Effector memory CD4-positive, alpha-beta T cell (primary cell): ENCODE data around the gene KCNT1.

Experiments used
- DNase-seq, 3 donors: peaks; one replicate each; pipeline ENCODE4 v3.0.0-alpha.2; 2020
- H3K27ac ChIP-seq: 2 replicates; pipeline ENCODE4 v1.7.0; 2013; ENCODE audit warnings: mild to moderate bottlenecking, low read length, moderate library complexity; ENCODE audit not compliant: insufficient read depth, poor library complexity, severe bottlenecking
- H3K27me3 ChIP-seq: replicated peaks from 2 replicates; pipeline ENCODE4 v1.7.0; 2013; ENCODE audit warnings: mild to moderate bottlenecking, low read length; ENCODE audit not compliant: insufficient read depth, control insufficient read depth, poor library complexity, severe bottlenecking
- H3K36me3 ChIP-seq: 2 replicates; pipeline ENCODE4 v1.7.0; 2013; ENCODE audit warnings: mild to moderate bottlenecking, low read length, moderate library complexity; ENCODE audit not compliant: control insufficient read depth, insufficient read depth
- H3K4me1 ChIP-seq: 2 replicates; pipeline ENCODE4 v1.7.0; 2013; ENCODE audit warnings: low read length, mild to moderate bottlenecking; ENCODE audit not compliant: control insufficient read depth, insufficient read depth, poor library complexity, severe bottlenecking
- H3K4me3 ChIP-seq: 2 replicates; pipeline ENCODE4 v1.7.0; 2013; ENCODE audit warnings: low read length, low read depth, mild to moderate bottlenecking; ENCODE audit not compliant: insufficient read depth, poor library complexity, severe bottlenecking
- H3K9me3 ChIP-seq: 2 replicates; pipeline ENCODE4 v1.7.0; 2013; ENCODE audit warnings: mild to moderate bottlenecking, low read length, moderate library complexity; ENCODE audit not compliant: control insufficient read depth

The KCNT1 gene

DNA sequence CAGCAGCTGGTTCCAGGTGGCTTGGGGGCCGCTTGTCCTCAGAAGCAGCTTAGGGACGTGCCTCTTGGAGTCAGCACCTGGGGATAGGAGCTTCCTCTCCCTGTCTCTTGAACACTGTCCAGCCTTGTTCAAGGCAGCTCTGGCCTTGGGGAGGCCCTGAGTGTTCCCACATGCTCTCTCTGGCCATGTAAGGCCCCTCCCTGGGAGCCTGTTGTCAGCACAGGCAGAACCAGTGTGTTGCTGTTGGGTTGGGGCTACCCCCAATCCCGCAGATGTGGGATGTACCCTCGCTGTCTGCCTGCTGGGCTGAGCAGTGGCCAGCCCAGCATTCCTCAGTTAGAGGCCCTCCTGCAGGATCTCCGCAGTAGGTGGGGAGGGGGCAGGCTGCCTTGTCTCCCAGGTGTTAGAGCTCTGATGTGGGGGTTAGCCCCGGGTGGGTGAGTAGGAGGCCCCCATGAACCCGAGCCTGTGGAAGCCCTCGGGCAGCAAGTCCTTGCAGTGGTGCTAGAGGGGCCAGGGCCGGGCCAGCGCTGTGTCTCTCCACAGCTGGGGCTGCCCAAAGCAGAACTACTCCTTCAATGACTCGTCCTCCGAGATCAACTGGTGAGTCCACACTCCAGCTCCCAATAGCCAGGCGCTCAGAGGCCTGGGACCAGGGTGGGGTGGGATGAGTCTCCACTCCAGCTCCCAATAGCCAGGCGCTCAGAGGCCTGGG, 51.6 kb downstream of the KCNT1 start:
- Histone ChIP-seq H3K36me3 (no peaks in the 10 kb centered on the region), H3K27ac (no peak overlapping the region), H3K4me1 (no peaks in the 10 kb centered on the region), H3K27me3 (no peaks in the 10 kb centered on the region), H3K9me3 (no peaks in the 10 kb centered on the region), H3K4me3 (no peak overlapping the region)
- no peak for DNase-seq

GRCh38 chr9:135756576-135756975, 54.6 kb downstream of the KCNT1 start:
- Histone ChIP-seq H3K4me1 (no peaks in the 10 kb centered on the region), H3K36me3 (no peaks in the 10 kb centered on the region), H3K27me3 (no peaks in the 10 kb centered on the region)

GRCh38 chr9:135757356-135757755, 55.4 kb downstream of the KCNT1 start:
- Histone ChIP-seq H3K27me3 (no peaks in the 10 kb centered on the region), H3K9me3 (no peaks in the 10 kb centered on the region), H3K4me1 (no peaks in the 10 kb centered on the region), H3K4me3 (no peak overlapping the region), H3K27ac (no peak overlapping the region), H3K36me3 (no peaks in the 10 kb centered on the region)
- no peak for DNase-seq

More at GRCh38 chr9:135756576-135756975, 54.6 kb downstream of the KCNT1 start:
- H3K4me3 ChIP-seq = no peak overlapping the region
- H3K27ac ChIP-seq = no peak overlapping the region
- no peaks in the 10 kb centered on the region for H3K9me3 ChIP-seq
- DNase-seq = no peak

DNA sequence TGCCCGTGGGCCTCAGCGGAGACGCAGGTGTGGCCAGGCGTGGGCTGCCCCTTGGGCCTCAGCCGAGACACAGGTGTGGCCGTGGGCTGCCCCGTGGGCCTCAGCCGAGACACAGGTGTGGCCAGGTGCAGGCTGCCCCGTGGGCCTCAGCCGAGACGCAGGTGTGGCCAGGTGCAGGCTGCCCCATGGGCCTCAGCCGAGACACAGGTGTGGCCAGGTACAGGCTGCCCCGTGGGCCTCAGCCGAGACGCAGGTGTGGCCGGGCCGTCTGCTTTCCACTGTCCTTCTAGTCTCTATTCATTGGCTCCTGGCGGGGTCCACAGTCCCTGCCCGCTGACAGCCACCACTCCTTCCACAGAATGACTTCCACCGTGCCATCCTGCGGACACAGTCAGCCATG, 56.1 kb downstream of the KCNT1 start:
- H3K4me1 ChIP-seq = no peaks in the 10 kb centered on the region
- no peaks in the 10 kb centered on the region for H3K27me3 ChIP-seq
- no peak overlapping the region for H3K4me3 ChIP-seq

GRCh38 chr9:135758870-135759269, 56.9 kb downstream of the KCNT1 start:
- no peaks in the 10 kb centered on the region for H3K4me1 ChIP-seq
- no peak overlapping the region for H3K4me3 ChIP-seq
- no peak overlapping the region for H3K27ac ChIP-seq
- no peak for DNase-seq
- H3K36me3 ChIP-seq = no peaks in the 10 kb centered on the region
- no peaks in the 10 kb centered on the region for H3K27me3 ChIP-seq
- no peaks in the 10 kb centered on the region for H3K9me3 ChIP-seq

More for the DNA sequence above, 56.1 kb downstream of the KCNT1 start:
- DNase-seq = no peak
- H3K36me3 ChIP-seq = no peaks in the 10 kb centered on the region
- no peaks in the 10 kb centered on the region for H3K9me3 ChIP-seq
- H3K27ac ChIP-seq = no peak overlapping the region

DNA sequence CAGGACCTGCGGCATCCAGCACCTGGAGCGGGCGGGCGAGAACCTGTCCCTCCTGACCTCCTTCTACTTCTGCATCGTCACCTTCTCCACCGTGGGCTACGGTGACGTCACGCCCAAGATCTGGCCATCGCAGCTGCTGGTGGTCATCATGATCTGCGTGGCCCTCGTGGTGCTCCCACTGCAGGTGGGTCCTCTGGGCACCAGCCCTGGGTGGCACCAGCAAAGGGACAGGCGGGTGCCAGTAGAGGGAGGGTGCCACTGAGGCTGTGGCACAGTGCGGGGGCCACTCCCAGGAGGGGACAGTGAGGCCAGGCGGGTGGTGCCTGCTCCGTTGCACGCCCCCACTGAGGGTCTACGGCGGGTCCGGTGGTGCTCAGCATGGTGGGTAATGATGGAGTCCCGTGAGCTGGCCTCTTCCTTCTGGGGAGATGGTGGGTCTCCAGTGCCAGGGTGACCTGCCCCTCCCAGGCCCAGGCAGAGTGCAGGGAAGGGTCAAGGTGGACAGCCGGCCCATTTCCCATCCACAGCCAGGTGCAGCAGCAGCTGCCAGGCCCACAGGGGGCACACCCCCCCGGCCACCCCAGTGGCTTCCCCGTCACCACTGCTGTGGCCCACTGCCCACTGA, 57.8 kb downstream of the KCNT1 start:
- Histone ChIP-seq H3K36me3 (no peaks in the 10 kb centered on the region), H3K27ac (no peak overlapping the region), H3K4me1 (no peaks in the 10 kb centered on the region), H3K9me3 (no peaks in the 10 kb centered on the region), H3K4me3 (no peak overlapping the region), H3K27me3 (no peaks in the 10 kb centered on the region)
- no peak for DNase-seq

GRCh38 chr9:135760465-135760864, 58.5 kb downstream of the KCNT1 start:
- Histone ChIP-seq H3K4me1 (no peaks in the 10 kb centered on the region), H3K36me3 (no peaks in the 10 kb centered on the region), H3K4me3 (no peak overlapping the region), H3K27me3 (no peaks in the 10 kb centered on the region), H3K9me3 (no peaks in the 10 kb centered on the region), H3K27ac (no peak overlapping the region)
- DNase-seq = no peak

GRCh38 chr9:135761150-135761844, 59.3 kb downstream of the KCNT1 start:
- no peaks in the 10 kb centered on the region for H3K9me3 ChIP-seq
- H3K27me3 ChIP-seq = no peaks in the 10 kb centered on the region
- H3K4me3 ChIP-seq = no peak overlapping the region
- no peaks in the 10 kb centered on the region for H3K36me3 ChIP-seq
- H3K27ac ChIP-seq = no peak overlapping the region
- H3K4me1 ChIP-seq = no peaks in the 10 kb centered on the region
- DNase-seq = no peak

GRCh38 chr9:135761845-135762168, 59.8 kb downstream of the KCNT1 start:
- H3K36me3 ChIP-seq = no peaks in the 10 kb centered on the region
- H3K27me3 ChIP-seq = no peaks in the 10 kb centered on the region
- no peaks in the 10 kb centered on the region for H3K9me3 ChIP-seq

DNA sequence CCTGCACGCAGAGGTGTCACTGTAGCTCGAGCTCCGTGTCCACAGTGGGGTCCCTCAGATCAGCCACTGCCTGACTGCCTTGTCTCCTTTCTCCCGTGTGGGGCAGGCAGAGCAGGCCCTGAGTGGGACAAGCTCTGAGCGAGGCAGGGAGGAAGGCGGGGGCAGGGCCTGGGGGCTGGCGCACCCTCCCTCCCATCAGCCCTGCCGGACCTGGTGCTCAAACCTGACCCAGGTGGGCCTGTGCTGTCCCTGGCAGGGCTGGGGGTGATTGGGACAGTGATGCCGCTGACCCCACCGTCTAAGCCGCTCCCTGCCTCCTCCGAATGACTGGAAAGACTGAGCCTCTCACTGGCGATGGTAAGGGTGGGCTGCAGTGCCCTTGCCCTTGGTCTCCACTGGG, 60.9 kb downstream of the KCNT1 start:
- H3K27me3 ChIP-seq = no peaks in the 10 kb centered on the region
- DNase-seq = no peak

More at GRCh38 chr9:135761845-135762168, 59.8 kb downstream of the KCNT1 start:
- Histone ChIP-seq H3K4me1 (no peaks in the 10 kb centered on the region), H3K4me3 (no peak overlapping the region), H3K27ac (no peak overlapping the region)
- DNase-seq = no peak

More for the DNA sequence above, 60.9 kb downstream of the KCNT1 start:
- H3K4me1 ChIP-seq = no peaks in the 10 kb centered on the region
- H3K9me3 ChIP-seq = no peaks in the 10 kb centered on the region
- H3K27ac ChIP-seq = no peak overlapping the region
- no peak overlapping the region for H3K4me3 ChIP-seq
- no peaks in the 10 kb centered on the region for H3K36me3 ChIP-seq
